ENCODE results near the gene CDC42BPA.

DNA sequence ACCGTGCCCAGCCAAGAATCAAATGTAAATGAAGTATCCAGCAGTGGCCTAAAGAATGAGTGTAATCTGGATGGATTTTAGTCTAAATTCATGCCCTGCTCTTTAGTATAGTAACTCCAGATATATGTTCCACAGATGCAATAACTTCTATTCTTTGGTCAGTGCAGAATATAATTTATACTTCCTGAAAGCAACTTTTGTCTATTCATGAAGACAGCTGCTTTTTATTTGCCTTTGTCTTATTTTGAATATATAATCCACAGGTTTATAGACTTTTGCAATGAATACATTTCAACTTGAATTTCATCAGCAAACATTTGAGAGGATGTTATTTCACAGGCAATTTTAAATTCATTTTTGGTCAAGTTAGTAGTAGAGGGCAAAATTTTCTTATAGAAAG is 54.4 kb downstream of the CDC42BPA start:
- TF ChIP-seq ZSCAN20 (CRISPR knock-in tag; IDR thresholded peaks at IDR 0.05): no peak
- TF ChIP-seq, protein P1, sequence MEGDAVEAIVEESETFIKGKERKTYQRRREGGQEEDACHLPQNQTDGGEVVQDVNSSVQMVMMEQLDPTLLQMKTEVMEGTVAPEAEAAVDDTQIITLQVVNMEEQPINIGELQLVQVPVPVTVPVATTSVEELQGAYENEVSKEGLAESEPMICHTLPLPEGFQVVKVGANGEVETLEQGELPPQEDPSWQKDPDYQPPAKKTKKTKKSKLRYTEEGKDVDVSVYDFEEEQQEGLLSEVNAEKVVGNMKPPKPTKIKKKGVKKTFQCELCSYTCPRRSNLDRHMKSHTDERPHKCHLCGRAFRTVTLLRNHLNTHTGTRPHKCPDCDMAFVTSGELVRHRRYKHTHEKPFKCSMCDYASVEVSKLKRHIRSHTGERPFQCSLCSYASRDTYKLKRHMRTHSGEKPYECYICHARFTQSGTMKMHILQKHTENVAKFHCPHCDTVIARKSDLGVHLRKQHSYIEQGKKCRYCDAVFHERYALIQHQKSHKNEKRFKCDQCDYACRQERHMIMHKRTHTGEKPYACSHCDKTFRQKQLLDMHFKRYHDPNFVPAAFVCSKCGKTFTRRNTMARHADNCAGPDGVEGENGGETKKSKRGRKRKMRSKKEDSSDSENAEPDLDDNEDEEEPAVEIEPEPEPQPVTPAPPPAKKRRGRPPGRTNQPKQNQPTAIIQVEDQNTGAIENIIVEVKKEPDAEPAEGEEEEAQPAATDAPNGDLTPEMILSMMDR (IDR thresholded peaks at IDR 0.05): no peak
- no peak for TF ChIP-seq RCOR1 (IDR thresholded peaks at IDR 0.05; ENCODE audit: low read depth, low read length)
- TF ChIP-seq SMC3 (IDR thresholded peaks at IDR 0.05): no peak
- TF ChIP-seq, protein P2, sequence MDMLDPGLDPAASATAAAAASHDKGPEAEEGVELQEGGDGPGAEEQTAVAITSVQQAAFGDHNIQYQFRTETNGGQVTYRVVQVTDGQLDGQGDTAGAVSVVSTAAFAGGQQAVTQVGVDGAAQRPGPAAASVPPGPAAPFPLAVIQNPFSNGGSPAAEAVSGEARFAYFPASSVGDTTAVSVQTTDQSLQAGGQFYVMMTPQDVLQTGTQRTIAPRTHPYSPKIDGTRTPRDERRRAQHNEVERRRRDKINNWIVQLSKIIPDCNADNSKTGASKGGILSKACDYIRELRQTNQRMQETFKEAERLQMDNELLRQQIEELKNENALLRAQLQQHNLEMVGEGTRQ (IDR thresholded peaks at IDR 0.05): no peak
